GM12878 (cell line): ENCODE data around the gene DTX4. TPM values are rescaled to one million over a fixed set of nuclear protein-coding genes. Genes with fewer than 3 reads are reported as not detected.

Experiments
- ATF2 ChIP-seq: IDR thresholded peaks from 2 replicates; pipeline ENCODE4 v1.6.1; 2012; ENCODE audit warnings: low read length, inconsistent platforms
- CBFB ChIP-seq: IDR thresholded peaks from 2 replicates; pipeline ENCODE4 v1.6.1; 2016; ENCODE audit warnings: antibody characterized with exemption, low read depth
- CBX5 ChIP-seq: sonication (generic); IDR thresholded peaks from 2 replicates; pipeline ENCODE4 v1.6.1; 2016; ENCODE audit warnings: low read depth, moderate library complexity, mild to moderate bottlenecking, inconsistent platforms
- CEBPB ChIP-seq, 2 experiments: fragments of 150-350 bp in 1 of 2; IDR thresholded peaks; 2 replicates each; pipeline ENCODE4 v1.6.1; 2012 to 2014; ENCODE audit warnings: low read depth in 2 of 2, low read length in 2 of 2, borderline replicate concordance in 1 of 2, inconsistent platforms in 1 of 2
- HCFC1 ChIP-seq: fragments of 150-350 bp; IDR thresholded peaks from 2 replicates; pipeline ENCODE4 v1.6.1; 2014; ENCODE audit warnings: low read length
- IRF5 ChIP-seq: fragments of 450-650 bp; IDR thresholded peaks from 2 replicates; pipeline ENCODE4 v1.6.1; 2017; ENCODE audit warnings: borderline replicate concordance
- JUNB ChIP-seq: IDR thresholded peaks from 2 replicates; pipeline ENCODE4 v1.6.1; 2016; ENCODE audit warnings: antibody characterized with exemption, mild to moderate bottlenecking
- LARP7 ChIP-seq: fragments of 450-650 bp; IDR thresholded peaks from 2 replicates; pipeline ENCODE4 v1.6.1; 2017; ENCODE audit warnings: mild to moderate bottlenecking
- MTA2 ChIP-seq: fragments of 450-650 bp; IDR thresholded peaks from 2 replicates; pipeline ENCODE4 v1.6.1; 2016; ENCODE audit warnings: low read depth, mild to moderate bottlenecking, moderate library complexity
- NBN ChIP-seq: fragments of 450-650 bp; IDR thresholded peaks from 2 replicates; pipeline ENCODE4 v1.6.1; 2016
- POLR2AphosphoS5 ChIP-seq: IDR thresholded peaks from 2 replicates; pipeline ENCODE4 v1.6.1; 2011; ENCODE audit warnings: mild to moderate bottlenecking, low read length, inconsistent platforms
- RAD21 ChIP-seq: IDR thresholded peaks from 2 replicates; pipeline ENCODE4 v1.6.1; 2011; ENCODE audit warnings: mild to moderate bottlenecking, low read depth, low read length, moderate library complexity; ENCODE audit not compliant: insufficient read depth
- SIN3A ChIP-seq: IDR thresholded peaks from 2 replicates; pipeline ENCODE4 v1.6.1; 2012; ENCODE audit warnings: low read depth, low read length, improper control_type of control experiment
- SMARCA5 ChIP-seq: fragments of 450-650 bp; IDR thresholded peaks from 2 replicates; pipeline ENCODE4 v1.6.1; 2017; ENCODE audit warnings: mild to moderate bottlenecking
- TCF12 ChIP-seq: IDR thresholded peaks from 2 replicates; pipeline ENCODE4 v1.6.1; 2011; ENCODE audit warnings: low read depth, mild to moderate bottlenecking, low read length
- YBX1 ChIP-seq: fragments of 450-650 bp; IDR thresholded peaks from 2 replicates; pipeline ENCODE4 v1.6.1; 2016; ENCODE audit warnings: antibody characterized with exemption
- ZNF217 ChIP-seq: fragments of 450-650 bp; IDR thresholded peaks from 2 replicates; pipeline ENCODE4 v1.6.1; 2017; ENCODE audit warnings: antibody characterized with exemption, mild to moderate bottlenecking
- ZNF274 ChIP-seq: IDR thresholded peaks from one replicate; pipeline ENCODE4 v1.8.0; 2011; ENCODE audit not compliant: insufficient read length, insufficient read depth
- ZNF384 ChIP-seq: IDR thresholded peaks from 2 replicates; pipeline ENCODE4 v1.6.1; 2012; ENCODE audit warnings: low read depth, mild to moderate bottlenecking, low read length, improper control_type of control experiment, borderline replicate concordance
- polyA plus RNA-seq, 11 experiments: library from polyadenylated mRNA; depleted of rRNA in 4 of 11; unstranded in 6 of 11; stranded (reverse) in 5 of 11; fragments of >200 nt; fragmentation: Nextera tagmentation in 4 of 11; fragmentation: Illumina TruSeq in 1 of 11; extraction: Ambion mirVana in 4 of 11; extraction: Trizol in 1 of 11; gene quantifications; 1 replicate in 1 of 11; 2 replicates in 10 of 11; pipeline versions ENCODE4 v1.2.1 to v1.2.3, GENCODE V29; 2011 to 2016; ENCODE audit warnings: inconsistent platforms in 2 of 11, missing spikeins in 2 of 11, low read depth in 1 of 11
- total RNA-seq, 4 experiments: library from RNA; depleted of rRNA in 3 of 4; stranded (reverse); fragments of >200 nt in 3 of 4; fragmentation: Illumina TruSeq in 1 of 4; extraction: Trizol in 1 of 4; gene quantifications; 2 replicates each; pipeline versions ENCODE4 v1.2.1 to v1.2.3, GENCODE V29; 2013 to 2021
- TF ChIP-seq, protein P1 (sequence below), 3 experiments: IDR thresholded peaks in 2 of 3; conservative IDR thresholded peaks in 1 of 3; 2 replicates each; pipeline ENCODE4 v1.5.1; 2011; ENCODE audit warnings: low read depth in 3 of 3, low read length in 3 of 3, mild to moderate bottlenecking in 3 of 3, control low read depth in 2 of 3, moderate library complexity in 2 of 3, inconsistent platforms in 1 of 3, mixed read lengths in 1 of 3; ENCODE audit not compliant: control insufficient read depth in 2 of 3, insufficient read depth in 1 of 3; ENCODE audit errors: extremely low read depth in 1 of 3
- TF ChIP-seq, protein P2 (sequence below): fragments of 450-650 bp; IDR thresholded peaks from 2 replicates; pipeline ENCODE4 v1.6.1; 2017; ENCODE audit warnings: mild to moderate bottlenecking, moderate library complexity

DTX4 gene
- total and polyA plus RNA-seq, 10 of the 15 experiments (the other 5 are each of a cell fraction or from before 2014, with no cell fraction given), result 3.8 to 25.8 (median 10.5) TPM

DNA sequence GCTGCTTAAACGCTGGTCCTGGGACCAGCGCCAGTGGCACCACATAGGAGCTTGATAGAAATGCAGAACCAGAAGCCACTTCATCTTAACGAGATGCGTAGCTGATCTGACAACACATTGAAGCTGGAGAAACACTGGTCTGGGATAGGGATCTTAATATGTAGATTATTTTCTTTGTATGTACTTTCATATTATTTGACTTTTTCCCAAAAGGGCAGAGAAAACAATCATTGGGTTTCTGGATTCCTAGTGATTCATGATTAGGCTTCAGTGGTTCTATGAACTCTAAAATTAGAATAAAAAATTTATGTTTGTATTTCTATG, 28.5 kb downstream of the DTX4 start (continued):
- no peak for TF ChIP-seq TCF12
- no peak for TF ChIP-seq SIN3A
- TF ChIP-seq ZNF217, result no peak
- 0 out of 2 replicates have a peak, but pooled peaks have one; percentile 29 for TF ChIP-seq SMARCA5
- no peak for TF ChIP-seq NBN
- no peak for TF ChIP-seq IRF5
- TF ChIP-seq YBX1, result no peak
- no peak for TF ChIP-seq CEBPB (IDR thresholded peaks at IDR 0.05; ENCODE audit: borderline replicate concordance in 1 of 2, low read depth in 2 of 2, low read length in 2 of 2)
- no peak for TF ChIP-seq MTA2
- TF ChIP-seq CBFB, result no peak
- 0 out of 2 replicates have a peak, but pooled peaks have one; percentile 18 for TF ChIP-seq ATF2
- TF ChIP-seq, protein P1, sequence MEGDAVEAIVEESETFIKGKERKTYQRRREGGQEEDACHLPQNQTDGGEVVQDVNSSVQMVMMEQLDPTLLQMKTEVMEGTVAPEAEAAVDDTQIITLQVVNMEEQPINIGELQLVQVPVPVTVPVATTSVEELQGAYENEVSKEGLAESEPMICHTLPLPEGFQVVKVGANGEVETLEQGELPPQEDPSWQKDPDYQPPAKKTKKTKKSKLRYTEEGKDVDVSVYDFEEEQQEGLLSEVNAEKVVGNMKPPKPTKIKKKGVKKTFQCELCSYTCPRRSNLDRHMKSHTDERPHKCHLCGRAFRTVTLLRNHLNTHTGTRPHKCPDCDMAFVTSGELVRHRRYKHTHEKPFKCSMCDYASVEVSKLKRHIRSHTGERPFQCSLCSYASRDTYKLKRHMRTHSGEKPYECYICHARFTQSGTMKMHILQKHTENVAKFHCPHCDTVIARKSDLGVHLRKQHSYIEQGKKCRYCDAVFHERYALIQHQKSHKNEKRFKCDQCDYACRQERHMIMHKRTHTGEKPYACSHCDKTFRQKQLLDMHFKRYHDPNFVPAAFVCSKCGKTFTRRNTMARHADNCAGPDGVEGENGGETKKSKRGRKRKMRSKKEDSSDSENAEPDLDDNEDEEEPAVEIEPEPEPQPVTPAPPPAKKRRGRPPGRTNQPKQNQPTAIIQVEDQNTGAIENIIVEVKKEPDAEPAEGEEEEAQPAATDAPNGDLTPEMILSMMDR (IDR thresholded peaks at IDR 0.05 in 2 of 3, conservative IDR thresholded peaks at IDR 0.05 in 1 of 3; ENCODE audit: control insufficient read depth in 2 of 3, extremely low read depth in 1 of 3, insufficient read depth in 1 of 3, low read depth in 3 of 3, low read length in 3 of 3), result peak in 2 of 3 experiments; percentile 14 to 17; a peak in 2 of 6 replicates
- no peak for TF ChIP-seq ZNF384
- no peak for TF ChIP-seq JUNB
- TF ChIP-seq POLR2AphosphoS5, result no peak
- TF ChIP-seq, protein P2, sequence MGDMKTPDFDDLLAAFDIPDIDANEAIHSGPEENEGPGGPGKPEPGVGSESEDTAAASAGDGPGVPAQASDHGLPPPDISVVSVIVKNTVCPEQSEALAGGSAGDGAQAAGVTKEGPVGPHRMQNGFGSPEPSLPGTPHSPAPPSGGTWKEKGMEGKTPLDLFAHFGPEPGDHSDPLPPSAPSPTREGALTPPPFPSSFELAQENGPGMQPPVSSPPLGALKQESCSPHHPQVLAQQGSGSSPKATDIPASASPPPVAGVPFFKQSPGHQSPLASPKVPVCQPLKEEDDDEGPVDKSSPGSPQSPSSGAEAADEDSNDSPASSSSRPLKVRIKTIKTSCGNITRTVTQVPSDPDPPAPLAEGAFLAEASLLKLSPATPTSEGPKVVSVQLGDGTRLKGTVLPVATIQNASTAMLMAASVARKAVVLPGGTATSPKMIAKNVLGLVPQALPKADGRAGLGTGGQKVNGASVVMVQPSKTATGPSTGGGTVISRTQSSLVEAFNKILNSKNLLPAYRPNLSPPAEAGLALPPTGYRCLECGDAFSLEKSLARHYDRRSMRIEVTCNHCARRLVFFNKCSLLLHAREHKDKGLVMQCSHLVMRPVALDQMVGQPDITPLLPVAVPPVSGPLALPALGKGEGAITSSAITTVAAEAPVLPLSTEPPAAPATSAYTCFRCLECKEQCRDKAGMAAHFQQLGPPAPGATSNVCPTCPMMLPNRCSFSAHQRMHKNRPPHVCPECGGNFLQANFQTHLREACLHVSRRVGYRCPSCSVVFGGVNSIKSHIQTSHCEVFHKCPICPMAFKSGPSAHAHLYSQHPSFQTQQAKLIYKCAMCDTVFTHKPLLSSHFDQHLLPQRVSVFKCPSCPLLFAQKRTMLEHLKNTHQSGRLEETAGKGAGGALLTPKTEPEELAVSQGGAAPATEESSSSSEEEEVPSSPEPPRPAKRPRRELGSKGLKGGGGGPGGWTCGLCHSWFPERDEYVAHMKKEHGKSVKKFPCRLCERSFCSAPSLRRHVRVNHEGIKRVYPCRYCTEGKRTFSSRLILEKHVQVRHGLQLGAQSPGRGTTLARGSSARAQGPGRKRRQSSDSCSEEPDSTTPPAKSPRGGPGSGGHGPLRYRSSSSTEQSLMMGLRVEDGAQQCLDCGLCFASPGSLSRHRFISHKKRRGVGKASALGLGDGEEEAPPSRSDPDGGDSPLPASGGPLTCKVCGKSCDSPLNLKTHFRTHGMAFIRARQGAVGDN, result peak; percentile 54
- no peak for TF ChIP-seq ZNF274
- TF ChIP-seq CBX5, result 0 out of 2 replicates have a peak, but pooled peaks have one; percentile 32
- TF ChIP-seq RAD21, result no peak; the same call in 1 of the 2 replicates
- no peak for TF ChIP-seq HCFC1
- TF ChIP-seq LARP7, result no peak
